Neural progenitor cell (in vitro differentiated cells): Measurements from ENCODE around the gene CACNA1D.

Source experiments
- EZH2 ChIP-seq: fragments of 200-600 bp; sonication (generic); IDR thresholded peaks from 2 replicates; pipeline ENCODE4 v1.6.1; 2017; ENCODE audit warnings: antibody characterized with exemption, mild to moderate bottlenecking, moderate library complexity
- TF ChIP-seq, protein P1 (sequence below): fragments of 200-600 bp; sonication (generic); IDR thresholded peaks from 2 replicates; pipeline ENCODE4 v1.5.1; 2017; ENCODE audit warnings: antibody characterized with exemption, mild to moderate bottlenecking

DNA sequence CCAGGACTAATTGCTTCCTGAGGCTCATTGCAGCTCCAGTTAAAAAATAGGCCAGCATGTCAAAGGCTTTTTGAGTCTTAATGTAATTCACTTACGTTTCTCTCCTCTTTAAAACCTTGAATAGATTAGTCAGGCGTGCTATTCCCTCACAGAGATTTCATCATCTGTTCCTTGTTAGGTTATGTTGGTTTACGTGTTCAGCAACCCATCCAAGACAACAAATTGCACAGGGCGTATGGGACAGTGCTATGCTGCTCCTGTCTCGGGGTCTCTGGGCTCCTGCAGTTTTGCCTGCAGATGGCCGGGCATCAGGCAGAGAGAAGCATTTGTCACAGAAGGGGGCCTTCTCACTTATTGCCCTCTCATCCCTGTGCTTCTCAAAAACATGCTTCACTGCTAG lies 234.7 kb downstream of the CACNA1D start:
- TF ChIP-seq, protein P1, sequence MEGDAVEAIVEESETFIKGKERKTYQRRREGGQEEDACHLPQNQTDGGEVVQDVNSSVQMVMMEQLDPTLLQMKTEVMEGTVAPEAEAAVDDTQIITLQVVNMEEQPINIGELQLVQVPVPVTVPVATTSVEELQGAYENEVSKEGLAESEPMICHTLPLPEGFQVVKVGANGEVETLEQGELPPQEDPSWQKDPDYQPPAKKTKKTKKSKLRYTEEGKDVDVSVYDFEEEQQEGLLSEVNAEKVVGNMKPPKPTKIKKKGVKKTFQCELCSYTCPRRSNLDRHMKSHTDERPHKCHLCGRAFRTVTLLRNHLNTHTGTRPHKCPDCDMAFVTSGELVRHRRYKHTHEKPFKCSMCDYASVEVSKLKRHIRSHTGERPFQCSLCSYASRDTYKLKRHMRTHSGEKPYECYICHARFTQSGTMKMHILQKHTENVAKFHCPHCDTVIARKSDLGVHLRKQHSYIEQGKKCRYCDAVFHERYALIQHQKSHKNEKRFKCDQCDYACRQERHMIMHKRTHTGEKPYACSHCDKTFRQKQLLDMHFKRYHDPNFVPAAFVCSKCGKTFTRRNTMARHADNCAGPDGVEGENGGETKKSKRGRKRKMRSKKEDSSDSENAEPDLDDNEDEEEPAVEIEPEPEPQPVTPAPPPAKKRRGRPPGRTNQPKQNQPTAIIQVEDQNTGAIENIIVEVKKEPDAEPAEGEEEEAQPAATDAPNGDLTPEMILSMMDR: no peak
- TF ChIP-seq EZH2: no peak
